Activated T-helper 2 cell treated with anti-CD3 and anti-CD28 coated beads, Interferon-gamma antibody, Interleukin-2, Interleukin-4, amounts not matched to agents 10 μg/mL and 5 μg/mL and 100 μg/mL, durations not matched to agents 14 hours and 24 hours and 36 hours (primary cell): ENCODE results near the gene UMOD. TPM values are rescaled to one million over a fixed set of nuclear protein-coding genes. Genes with fewer than 3 reads are reported as not detected.
"Not testable (repeated sequence)": the region's sequence is repeated elsewhere in the genome, so short reads cannot be mapped to it uniquely, and the experiment has no call there.

Source experiments
- DNase-seq: peaks from one replicate; pipeline ENCODE4 v3.0.0; 2021; ENCODE audit warnings: low spot score
- H3K27ac Mint-ChIP-seq: one replicate; pipeline ENCODE4 v1.8.0; 2021; ENCODE audit warnings: mixed read lengths
- H3K27me3 Mint-ChIP-seq: one replicate; pipeline ENCODE4 v1.8.0; 2021; ENCODE audit warnings: low read depth, mixed read lengths
- H3K36me3 Mint-ChIP-seq: one replicate; pipeline ENCODE4 v1.8.0; 2021; ENCODE audit warnings: low read depth, mixed read lengths
- H3K4me1 Mint-ChIP-seq: one replicate; pipeline ENCODE4 v1.8.0; 2021; ENCODE audit warnings: low read depth, mixed read lengths
- H3K4me3 Mint-ChIP-seq: one replicate; pipeline ENCODE4 v1.8.0; 2021; ENCODE audit warnings: low read depth, mild to moderate bottlenecking, moderate library complexity, mixed read lengths
- H3K9me3 Mint-ChIP-seq: one replicate; pipeline ENCODE4 v1.8.0; 2021; ENCODE audit warnings: mixed read lengths
- intact Hi-C: fragments of 100-400 bp; cut with micrococcal nuclease; formaldehyde crosslinking; loops from one replicate; pipeline ENCODE4 v1.15.1; 2023
- total RNA-seq: library from RNA; stranded (reverse); gene quantifications from 2 replicates; pipeline ENCODE4 v1.2.3, GENCODE V29; 2022

The UMOD gene
- total RNA-seq, 1 donor from 2014 or later: not detected

GRCh38 chr16:20326321-20326720 lies 26.2 kb downstream of the UMOD start:
- H3K27me3 Mint-ChIP-seq: no peaks in the 10 kb centered on the region
- DNase-seq: no peak
- intact Hi-C loops: no loop called here
- H3K4me3 Mint-ChIP-seq: no peak overlapping the region
- no peaks in the 10 kb centered on the region for H3K4me1 Mint-ChIP-seq
- no peaks in the 10 kb centered on the region for H3K9me3 Mint-ChIP-seq
- no peaks in the 10 kb centered on the region for H3K36me3 Mint-ChIP-seq
- no peak overlapping the region for H3K27ac Mint-ChIP-seq

GRCh38 chr16:20325005-20325404 lies 27.5 kb downstream of the UMOD start:
- H3K4me1 Mint-ChIP-seq: no peaks in the 10 kb centered on the region
- no peaks in the 10 kb centered on the region for H3K9me3 Mint-ChIP-seq
- no peaks in the 10 kb centered on the region for H3K36me3 Mint-ChIP-seq
- no peak for DNase-seq
- H3K27me3 Mint-ChIP-seq: no peaks in the 10 kb centered on the region
- no peak overlapping the region for H3K4me3 Mint-ChIP-seq
- H3K27ac Mint-ChIP-seq: no peak overlapping the region
- intact Hi-C loops: no loop called here

- H3K27ac Mint-ChIP-seq: no peak overlapping the region
- no peaks in the 10 kb centered on the region for H3K27me3 Mint-ChIP-seq
- DNase-seq: no peak
- no peaks in the 10 kb centered on the region for H3K36me3 Mint-ChIP-seq
- no peaks in the 10 kb centered on the region for H3K9me3 Mint-ChIP-seq
- no peaks in the 10 kb centered on the region for H3K4me1 Mint-ChIP-seq
- intact Hi-C loops: no loop called here
- no peak overlapping the region for H3K4me3 Mint-ChIP-seq
These were observed 28.9 kb downstream of the UMOD start for GRCh38 chr16:20323591-20324117.

GRCh38 chr16:20322696-20323095 lies 29.8 kb downstream of the UMOD start:
- no peaks in the 10 kb centered on the region for H3K9me3 Mint-ChIP-seq
- no peak overlapping the region for H3K4me3 Mint-ChIP-seq
- no peak overlapping the region for H3K27ac Mint-ChIP-seq
- no peak for DNase-seq
- intact Hi-C loops: no loop called here
- H3K4me1 Mint-ChIP-seq: no peaks in the 10 kb centered on the region
- no peaks in the 10 kb centered on the region for H3K36me3 Mint-ChIP-seq
- H3K27me3 Mint-ChIP-seq: no peaks in the 10 kb centered on the region

- no peak overlapping the region for H3K4me3 Mint-ChIP-seq
- no peaks in the 10 kb centered on the region for H3K36me3 Mint-ChIP-seq
- intact Hi-C loops: no loop called here
- no peaks in the 10 kb centered on the region for H3K9me3 Mint-ChIP-seq
- DNase-seq: no peak
- no peak overlapping the region for H3K27ac Mint-ChIP-seq
- H3K4me1 Mint-ChIP-seq: no peaks in the 10 kb centered on the region
- no peaks in the 10 kb centered on the region for H3K27me3 Mint-ChIP-seq
These were observed 30.8 kb downstream of the UMOD start for GRCh38 chr16:20321671-20322070.

- intact Hi-C loops, H3K9me3 Mint-ChIP-seq, H3K4me3 Mint-ChIP-seq, H3K27me3 Mint-ChIP-seq, H3K27ac Mint-ChIP-seq, H3K4me1 Mint-ChIP-seq, H3K36me3 Mint-ChIP-seq, DNase-seq: not testable (repeated sequence)
These were observed 31.5 kb downstream of the UMOD start for GRCh38 chr16:20321051-20321450.

DNA sequence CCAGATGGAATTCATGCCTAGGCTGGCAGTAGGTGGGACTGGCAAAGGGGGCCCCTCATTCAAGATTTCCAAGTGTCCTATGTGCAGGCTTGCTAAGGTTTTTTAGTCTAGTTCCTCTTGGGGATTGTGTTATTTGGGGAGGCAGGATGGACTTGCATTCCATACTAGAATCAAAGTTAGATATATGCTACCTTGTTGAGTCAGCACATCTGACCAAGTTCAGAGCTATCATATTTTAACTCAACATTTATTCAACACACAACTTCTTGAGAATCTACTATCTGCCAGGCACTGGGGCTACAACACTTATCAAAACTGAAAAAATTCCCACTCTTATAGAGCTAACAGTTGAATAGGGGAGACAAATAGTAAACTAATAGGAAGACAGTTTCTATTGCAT lies 31.9 kb downstream of the UMOD start:
- DNase-seq: no peak
- H3K36me3 Mint-ChIP-seq: no peaks in the 10 kb centered on the region

GRCh38 chr16:20320178-20320577 lies 32.3 kb downstream of the UMOD start:
- Mint-ChIP-seq H3K4me3 (no peak overlapping the region), H3K27me3 (no peaks in the 10 kb centered on the region), H3K27ac (no peak overlapping the region), H3K9me3 (no peaks in the 10 kb centered on the region), H3K4me1 (no peaks in the 10 kb centered on the region), H3K36me3 (no peaks in the 10 kb centered on the region)
- no peak for DNase-seq
- intact Hi-C loops: no loop called here

More for the DNA sequence above, 31.9 kb downstream of the UMOD start:
- no peak overlapping the region for H3K4me3 Mint-ChIP-seq
- no peak overlapping the region for H3K27ac Mint-ChIP-seq
- H3K27me3 Mint-ChIP-seq: no peaks in the 10 kb centered on the region
- intact Hi-C loops: no loop called here
- no peaks in the 10 kb centered on the region for H3K9me3 Mint-ChIP-seq
- H3K4me1 Mint-ChIP-seq: no peaks in the 10 kb centered on the region

GRCh38 chr16:20319406-20319805 lies 33.1 kb downstream of the UMOD start:
- Mint-ChIP-seq H3K9me3 (no peaks in the 10 kb centered on the region), H3K4me1 (no peaks in the 10 kb centered on the region), H3K4me3 (no peak overlapping the region), H3K27ac (no peak overlapping the region), H3K27me3 (no peaks in the 10 kb centered on the region), H3K36me3 (no peaks in the 10 kb centered on the region)
- no peak for DNase-seq
- intact Hi-C loops: no loop called here

- no peaks in the 10 kb centered on the region for H3K4me1 Mint-ChIP-seq
- intact Hi-C loops: no loop called here
- no peak overlapping the region for H3K4me3 Mint-ChIP-seq
- DNase-seq: no peak
- H3K36me3 Mint-ChIP-seq: no peaks in the 10 kb centered on the region
- H3K9me3 Mint-ChIP-seq: no peaks in the 10 kb centered on the region
- H3K27me3 Mint-ChIP-seq: no peaks in the 10 kb centered on the region
- H3K27ac Mint-ChIP-seq: no peak overlapping the region
These were observed 34.1 kb downstream of the UMOD start for GRCh38 chr16:20318437-20318836.

GRCh38 chr16:20318006-20318405 lies 34.5 kb downstream of the UMOD start:
- intact Hi-C loops: no loop called here
- Mint-ChIP-seq H3K27me3 (no peaks in the 10 kb centered on the region), H3K36me3 (no peaks in the 10 kb centered on the region), H3K4me1 (no peaks in the 10 kb centered on the region), H3K27ac (no peak overlapping the region), H3K9me3 (no peaks in the 10 kb centered on the region), H3K4me3 (no peak overlapping the region)
- no peak for DNase-seq

DNA sequence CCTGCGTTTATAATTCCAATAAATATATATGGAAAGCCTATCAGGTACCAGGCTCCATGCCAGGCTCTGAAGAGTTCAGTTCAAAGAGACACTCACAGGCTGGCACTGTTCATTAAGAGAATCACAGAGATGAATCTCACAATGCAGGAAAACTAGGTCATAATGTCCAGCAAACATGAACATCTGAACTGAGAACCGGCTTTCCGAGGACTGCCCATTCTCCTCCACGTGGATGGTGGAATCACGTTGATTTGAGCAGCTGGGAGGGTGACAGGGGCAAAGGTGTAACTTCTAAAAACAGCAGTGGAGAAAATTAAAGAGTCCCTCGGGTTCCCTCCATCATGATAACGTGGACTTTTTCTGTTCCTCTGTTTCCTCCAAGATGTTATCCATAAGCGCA lies 35.4 kb downstream of the UMOD start:
- intact Hi-C loops: no loop called here
- DNase-seq: no peak
- H3K4me3 Mint-ChIP-seq: no peak overlapping the region
- H3K4me1 Mint-ChIP-seq: no peaks in the 10 kb centered on the region
- H3K27ac Mint-ChIP-seq: no peak overlapping the region
- no peaks in the 10 kb centered on the region for H3K9me3 Mint-ChIP-seq
- H3K27me3 Mint-ChIP-seq: no peaks in the 10 kb centered on the region
- H3K36me3 Mint-ChIP-seq: no peaks in the 10 kb centered on the region

DNA sequence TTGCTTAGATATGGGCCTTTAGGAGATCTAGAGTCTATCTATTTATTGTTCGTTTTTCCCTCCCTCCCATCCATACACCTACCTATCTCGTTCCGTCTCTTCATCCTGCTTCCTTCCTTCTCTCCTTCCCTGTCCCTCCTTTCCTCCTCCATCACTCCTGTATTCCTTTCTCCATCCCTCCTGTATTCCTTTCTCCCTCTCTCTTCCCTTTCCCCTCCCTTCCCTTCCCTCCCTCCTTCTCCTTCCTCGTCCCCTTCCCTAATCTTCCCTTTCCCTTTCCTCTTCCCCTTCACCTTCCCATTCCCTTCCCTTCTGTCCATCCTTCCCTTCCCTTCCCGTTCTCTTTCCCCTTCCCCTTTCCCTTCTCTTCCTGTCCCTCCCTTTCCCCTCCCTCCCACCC lies 35.8 kb downstream of the UMOD start:
- no peaks in the 10 kb centered on the region for H3K36me3 Mint-ChIP-seq
- H3K4me1 Mint-ChIP-seq: no peaks in the 10 kb centered on the region
- no peak overlapping the region for H3K27ac Mint-ChIP-seq
- no peaks in the 10 kb centered on the region for H3K27me3 Mint-ChIP-seq
- DNase-seq: no peak
- no peak overlapping the region for H3K4me3 Mint-ChIP-seq
- intact Hi-C loops: no loop called here
- no peaks in the 10 kb centered on the region for H3K9me3 Mint-ChIP-seq

- DNase-seq: no peak
- H3K4me3 Mint-ChIP-seq: no peak overlapping the region
- no peak overlapping the region for H3K27ac Mint-ChIP-seq
- no peaks in the 10 kb centered on the region for H3K27me3 Mint-ChIP-seq
- H3K36me3 Mint-ChIP-seq: no peaks in the 10 kb centered on the region
- H3K9me3 Mint-ChIP-seq: no peaks in the 10 kb centered on the region
- intact Hi-C loops: no loop called here
- no peaks in the 10 kb centered on the region for H3K4me1 Mint-ChIP-seq
These were observed 36.8 kb downstream of the UMOD start for GRCh38 chr16:20315764-20316163.
